A549 (cell line): ENCODE results near the gene NRAP. TPM values are rescaled to one million over a fixed set of nuclear protein-coding genes. Genes with fewer than 3 reads are reported as not detected.

ENCODE experiments used
- ATAC-seq, 2 experiments: fragments of 200-7000 bp in 1 of 2; fragments of >200 bp in 1 of 2; cut with Nextera tagmentation in 1 of 2; cut with Tn5 transposase in 1 of 2; 3 replicates each; pipeline versions ENCODE4 v1.8.0 to v1.9.1; 2018 to 2020; ENCODE audit warnings: mild to moderate bottlenecking in 1 of 2, moderate library complexity in 1 of 2
- CTCF ChIA-PET: fragments of 300-600 bp; sonication (Branson Sonifier 250); formaldehyde crosslinking; extraction: SDS; loops from one replicate; lab custom pipeline; 2021; ENCODE audit warnings: antibody characterized with exemption, inconsistent platforms; lab: Yijun Ruan, JAX
- POLR2A ChIA-PET: fragments of 350-600 bp; formaldehyde crosslinking; extraction: SDS; loops from one replicate; lab custom pipeline; 2021; ENCODE audit warnings: antibody characterized with exemption, inconsistent platforms; lab: Yijun Ruan, JAX
- DNase-seq, 2 experiments: peaks; one replicate each; pipeline versions ENCODE4 v3.0.0 to v3.0.0-alpha.2; 2011 to 2016; ENCODE audit warnings: low read depth in 1 of 2, low spot score in 1 of 2
- FAIRE-seq: peaks from 2 replicates; lab custom pipeline; 2011; peaks lifted over from hg19 to GRCh38; lab: Jason Lieb, UNC
- H3K27ac ChIP-seq, 2 experiments: fragments of >200 bp; sonication (Bioruptor Twin); formaldehyde crosslinking; 3 replicates each; pipeline ENCODE4 v1.5.1; 2016 to 2017
- H3K4me1 ChIP-seq: fragments of >200 bp; sonication (Bioruptor Twin); formaldehyde crosslinking; 3 replicates; pipeline ENCODE4 v1.6.1; 2016
- H3K4me2 ChIP-seq: fragments of >200 bp; sonication (Bioruptor Twin); formaldehyde crosslinking; 3 replicates; pipeline ENCODE4 v1.6.1; 2016
- H3K4me3 ChIP-seq: fragments of >200 bp; sonication (Bioruptor Twin); formaldehyde crosslinking; 3 replicates; pipeline ENCODE4 v1.5.1; 2016
- H3K9me3 ChIP-seq: fragments of >200 bp; sonication (Bioruptor Twin); formaldehyde crosslinking; 3 replicates; pipeline ENCODE4 v1.6.1; 2016
- ATOH8 ChIP-seq: fragments of 250-450 bp; sonication (Bioruptor Pico); IDR thresholded peaks from 2 replicates; pipeline ENCODE4 v1.5.0; 2020; ENCODE audit warnings: low read depth, mild to moderate bottlenecking, moderate library complexity
- CHD2 ChIP-seq: fragments of 150-350 bp; IDR thresholded peaks from 2 replicates; pipeline ENCODE4 v1.6.1; 2014; ENCODE audit warnings: low read length; ENCODE audit not compliant: partially characterized antibody
- CHD4 ChIP-seq: fragments of 200-600 bp; sonication (generic); IDR thresholded peaks from 2 replicates; pipeline ENCODE4 v1.6.1; 2016; ENCODE audit warnings: antibody characterized with exemption, mild to moderate bottlenecking, borderline replicate concordance
- CTCF ChIP-seq: fragments of >200 bp; sonication (Bioruptor Twin); formaldehyde crosslinking; IDR thresholded peaks from 3 replicates; pipeline ENCODE4 v1.5.1; 2016
- E2F6 ChIP-seq: IDR thresholded peaks from 2 replicates; pipeline ENCODE4 v1.6.1; 2012; ENCODE audit warnings: low read depth, borderline replicate concordance
- EHMT2 ChIP-seq: fragments of 200-600 bp; sonication (generic); IDR thresholded peaks from 2 replicates; pipeline ENCODE4 v1.6.1; 2016; ENCODE audit warnings: antibody characterized with exemption, low read depth, mild to moderate bottlenecking, moderate library complexity
- ELK1 ChIP-seq: fragments of 150-350 bp; IDR thresholded peaks from 2 replicates; pipeline ENCODE4 v1.6.1; 2014; ENCODE audit warnings: low read depth, mild to moderate bottlenecking, low read length
- EP300 ChIP-seq, 2 experiments: fragments of >200 bp; sonication (Bioruptor Twin); formaldehyde crosslinking; IDR thresholded peaks; 2 replicates in 1 of 2; 3 replicates in 1 of 2; pipeline ENCODE4 v1.6.1; 2016 to 2017
- ESRRA ChIP-seq: fragments of 150-350 bp; IDR thresholded peaks from 2 replicates; pipeline ENCODE4 v1.6.1; 2014; ENCODE audit warnings: mild to moderate bottlenecking, low read length, borderline replicate concordance
- FOSB ChIP-seq: fragments of 250-450 bp; sonication (Bioruptor Pico); IDR thresholded peaks from 2 replicates; pipeline ENCODE4 v1.5.0; 2020; ENCODE audit warnings: mild to moderate bottlenecking, moderate library complexity
- FOSL2 ChIP-seq, 2 experiments: fragments of 450-650 bp in 1 of 2; fragments of >200 bp in 1 of 2; sonication (Bioruptor Twin) in 1 of 2; formaldehyde crosslinking; IDR thresholded peaks; 2 replicates each; pipeline versions ENCODE4 v1.5.0 to v1.6.1; 2016 to 2020; ENCODE audit warnings: mild to moderate bottlenecking in 1 of 2, moderate library complexity in 1 of 2
- JUNB ChIP-seq: fragments of >200 bp; sonication (Bioruptor Twin); formaldehyde crosslinking; IDR thresholded peaks from 2 replicates; pipeline ENCODE4 v1.6.1; 2016
- KDM1A ChIP-seq: fragments of 200-600 bp; sonication (generic); IDR thresholded peaks from 2 replicates; pipeline ENCODE4 v1.6.1; 2016; ENCODE audit warnings: low read depth, mild to moderate bottlenecking
- MAFK ChIP-seq: fragments of 450-650 bp; IDR thresholded peaks from 2 replicates; pipeline ENCODE4 v1.6.1; 2014; ENCODE audit not compliant: partially characterized antibody
- MAX ChIP-seq: IDR thresholded peaks from 2 replicates; pipeline ENCODE4 v1.6.1; 2012
- MAZ ChIP-seq: fragments of 150-350 bp; IDR thresholded peaks from 2 replicates; pipeline ENCODE4 v1.6.1; 2014; ENCODE audit warnings: antibody characterized with exemption, low read depth, low read length, borderline replicate concordance
- NR3C1 ChIP-seq: fragments of >200 bp; sonication (Bioruptor Twin); formaldehyde crosslinking; IDR thresholded peaks from 3 replicates; pipeline ENCODE4 v1.6.1; 2017
- POLR2A ChIP-seq: IDR thresholded peaks from 2 replicates; pipeline ENCODE4 v1.6.1; 2012; ENCODE audit warnings: mild to moderate bottlenecking, low read length
- RAD21 ChIP-seq, 2 experiments: fragments of >200 bp in 1 of 2; sonication (Bioruptor Twin) in 1 of 2; formaldehyde crosslinking in 1 of 2; IDR thresholded peaks in 1 of 2; conservative IDR thresholded peaks in 1 of 2; 2 replicates in 1 of 2; 3 replicates in 1 of 2; pipeline ENCODE4 v1.6.1; 2012 to 2018; ENCODE audit warnings: inconsistent platforms in 1 of 2
- RCOR1 ChIP-seq: fragments of 150-350 bp; IDR thresholded peaks from 2 replicates; pipeline ENCODE4 v1.6.1; 2014; ENCODE audit warnings: antibody characterized with exemption, low read length, low read depth
- REST ChIP-seq: fragments of 200-600 bp; sonication (generic); IDR thresholded peaks from 2 replicates; pipeline ENCODE4 v1.6.1; 2016; ENCODE audit warnings: antibody characterized with exemption, mild to moderate bottlenecking, moderate library complexity
- RFX5 ChIP-seq: fragments of 450-650 bp; IDR thresholded peaks from 2 replicates; pipeline ENCODE4 v1.7.1; 2014; ENCODE audit warnings: antibody characterized with exemption, mild to moderate bottlenecking, moderate library complexity
- RNF2 ChIP-seq: fragments of 200-600 bp; sonication (generic); IDR thresholded peaks from 2 replicates; pipeline ENCODE4 v1.6.1; 2016; ENCODE audit warnings: low read depth, mild to moderate bottlenecking, antibody characterized with exemption, moderate library complexity, borderline replicate concordance
- ZSCAN20 ChIP-seq: fragments of 250-450 bp; sonication (Bioruptor Pico); IDR thresholded peaks from 2 replicates; pipeline ENCODE4 v1.8.0; 2022; ENCODE audit warnings: mild to moderate bottlenecking, moderate library complexity
- WGBS: methylation state at CpG from one replicate; pipeline ENCODE4 v1.1.6; 2017; ENCODE audit errors: missing lambda C conversion rate; 5-methylcytosine and 5-hydroxymethylcytosine counted together
- polyA plus RNA-seq, 4 experiments: library from polyadenylated mRNA; depleted of rRNA in 3 of 4; stranded (reverse); fragments of >200 nt; fragmentation: RNase III in 1 of 4; extraction: RNeasy Plus Mini Kit Qiagen cat#74134 plus additional on column Dnase treatment in 1 of 4; gene quantifications; 2 replicates in 3 of 4; 3 replicates in 1 of 4; pipeline ENCODE4 v1.2.3, GENCODE V29; 2011 to 2017

Gene NRAP
- polyA plus RNA-seq, 2 of the 4 experiments (the other 2 are of a cell fraction) = not detected

- H3K9me3 ChIP-seq = peaks cover 13% of the 10 kb centered on the region
- no peak for FAIRE-seq
- no peak for ATAC-seq
- ChIA-PET POLR2A (no interaction called here), CTCF (no interaction called here)
- TF ChIP-seq ESRRA (no peak), RAD21 (conservative IDR thresholded peaks at IDR 0.05 in 1 of 2, IDR thresholded peaks at IDR 0.05 in 1 of 2) (no peak), POLR2A (no peak), ELK1 (no peak), JUNB (no peak), KDM1A (no peak)
- no peak for DNase-seq
- no peak overlapping the region for H3K27ac ChIP-seq
- H3K4me1 ChIP-seq = no peaks in the 10 kb centered on the region
- H3K4me3 ChIP-seq = no peak overlapping the region
- H3K4me2 ChIP-seq = no peak overlapping the region
- WGBS = 73% methylated on average over 13 of the region's 13 CpGs
Measured at GRCh38 chr10:113603057-113603777, 60.6 kb downstream of the NRAP start.

GRCh38 chr10:113600569-113600968 is 63.3 kb downstream of the NRAP start:
- CTCF ChIA-PET = interaction anchor here (1.7 to 2.1 kb wide), 2 partner anchors 11 to 15 kb away, joined by 5 to 7 read pairs; no protein-coding TSS in a partner anchor
- peaks cover 13% of the 10 kb centered on the region for H3K9me3 ChIP-seq
- TF ChIP-seq CTCF (no peak), RCOR1 (no peak), MAZ (no peak), E2F6 (no peak), MAX (no peak), ATOH8 (no peak), NR3C1 (no peak), ZSCAN20 (no peak), RFX5 (no peak), CHD2 (no peak), ELK1 (no peak), REST (no peak), RNF2 (no peak), EHMT2 (no peak), FOSL2 (IDR thresholded peaks at IDR 0.05) (no peak), FOSL2 (CRISPR knock-in tag; IDR thresholded peaks at IDR 0.05) (no peak), FOSB (CRISPR knock-in tag) (no peak), CHD4 (no peak), MAFK (no peak), RAD21 (conservative IDR thresholded peaks at IDR 0.05 in 1 of 2, IDR thresholded peaks at IDR 0.05 in 1 of 2) (no peak), EP300 (IDR thresholded peaks at IDR 0.05) (no peak)
- no peak overlapping the region for H3K4me2 ChIP-seq
- FAIRE-seq (no peak), DNase-seq (no peak), ATAC-seq (no peak)
- no peak overlapping the region for H3K27ac ChIP-seq
- H3K4me3 ChIP-seq = no peak overlapping the region
- POLR2A ChIA-PET = no interaction called here
- 53% methylated on average over 3 of the region's 3 CpGs for WGBS
- no peaks in the 10 kb centered on the region for H3K4me1 ChIP-seq
